ENCODE data around the gene NDC80. TPM values are rescaled to one million over a fixed set of nuclear protein-coding genes. Genes with fewer than 3 reads are reported as not detected.

NDC80 gene
- total and polyA plus RNA-seq, 9 of the 15 experiments (the other 6 are each of a cell fraction or from before 2014, with no cell fraction given): 65.2 to 97.9 (median 83.3) TPM

- TF ChIP-seq, protein P1, sequence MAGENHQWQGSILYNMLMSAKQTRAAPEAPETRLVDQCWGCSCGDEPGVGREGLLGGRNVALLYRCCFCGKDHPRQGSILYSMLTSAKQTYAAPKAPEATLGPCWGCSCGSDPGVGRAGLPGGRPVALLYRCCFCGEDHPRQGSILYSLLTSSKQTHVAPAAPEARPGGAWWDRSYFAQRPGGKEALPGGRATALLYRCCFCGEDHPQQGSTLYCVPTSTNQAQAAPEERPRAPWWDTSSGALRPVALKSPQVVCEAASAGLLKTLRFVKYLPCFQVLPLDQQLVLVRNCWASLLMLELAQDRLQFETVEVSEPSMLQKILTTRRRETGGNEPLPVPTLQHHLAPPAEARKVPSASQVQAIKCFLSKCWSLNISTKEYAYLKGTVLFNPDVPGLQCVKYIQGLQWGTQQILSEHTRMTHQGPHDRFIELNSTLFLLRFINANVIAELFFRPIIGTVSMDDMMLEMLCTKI (IDR thresholded peaks at IDR 0.05; ENCODE audit: partially characterized antibody): no peak
- TF ChIP-seq ZNF212 (CRISPR knock-in tag; IDR thresholded peaks at IDR 0.05) (no peak), GTF2B (IDR thresholded peaks at IDR 0.05; ENCODE audit: extremely low read depth, insufficient read length) (no peak), MECOM (CRISPR knock-in tag; IDR thresholded peaks at IDR 0.05) (no peak), ZNF24 (IDR thresholded peaks at IDR 0.05) (no peak), L3MBTL2 (IDR thresholded peaks at IDR 0.05) (peak; percentile 23; the same call in 1 of the 2 replicates), PTBP1 (IDR thresholded peaks at IDR 0.05; ENCODE audit: low read depth, low read length) (no peak), TFAM (CRISPR knock-in tag; conservative IDR thresholded peaks at IDR 0.05) (no peak), ZNF830 (CRISPR knock-in tag; IDR thresholded peaks at IDR 0.05) (no peak), ELF4 (CRISPR knock-in tag; IDR thresholded peaks at IDR 0.05) (no peak), ZNF134 (CRISPR knock-in tag; conservative IDR thresholded peaks at IDR 0.05) (no peak), DIDO1 (tag; IDR thresholded peaks at IDR 0.05; ENCODE audit: low read depth) (no peak), ASH1L (IDR thresholded peaks at IDR 0.05; ENCODE audit: borderline replicate concordance, low read depth, partially characterized antibody) (no peak), PPARD (CRISPR knock-in tag; IDR thresholded peaks at IDR 0.05) (no peak), TAF15 (IDR thresholded peaks at IDR 0.05; ENCODE audit: low read depth, low read length) (no peak), RBM17 (IDR thresholded peaks at IDR 0.05; ENCODE audit: borderline replicate concordance, low read depth, low read length) (no peak), ZNF57 (CRISPR knock-in tag; IDR thresholded peaks at IDR 0.05) (no peak), USF2 (CRISPR knock-in tag; IDR thresholded peaks at IDR 0.05) (no peak), PRPF4 (IDR thresholded peaks at IDR 0.05; ENCODE audit: insufficient read depth, low read depth, low read length, poor library complexity, severe bottlenecking) (no peak), ZNF766 (CRISPR knock-in tag; conservative IDR thresholded peaks at IDR 0.05) (no peak), NFATC3 (IDR thresholded peaks at IDR 0.05) (no peak)
- TF ChIP-seq, protein P2, sequence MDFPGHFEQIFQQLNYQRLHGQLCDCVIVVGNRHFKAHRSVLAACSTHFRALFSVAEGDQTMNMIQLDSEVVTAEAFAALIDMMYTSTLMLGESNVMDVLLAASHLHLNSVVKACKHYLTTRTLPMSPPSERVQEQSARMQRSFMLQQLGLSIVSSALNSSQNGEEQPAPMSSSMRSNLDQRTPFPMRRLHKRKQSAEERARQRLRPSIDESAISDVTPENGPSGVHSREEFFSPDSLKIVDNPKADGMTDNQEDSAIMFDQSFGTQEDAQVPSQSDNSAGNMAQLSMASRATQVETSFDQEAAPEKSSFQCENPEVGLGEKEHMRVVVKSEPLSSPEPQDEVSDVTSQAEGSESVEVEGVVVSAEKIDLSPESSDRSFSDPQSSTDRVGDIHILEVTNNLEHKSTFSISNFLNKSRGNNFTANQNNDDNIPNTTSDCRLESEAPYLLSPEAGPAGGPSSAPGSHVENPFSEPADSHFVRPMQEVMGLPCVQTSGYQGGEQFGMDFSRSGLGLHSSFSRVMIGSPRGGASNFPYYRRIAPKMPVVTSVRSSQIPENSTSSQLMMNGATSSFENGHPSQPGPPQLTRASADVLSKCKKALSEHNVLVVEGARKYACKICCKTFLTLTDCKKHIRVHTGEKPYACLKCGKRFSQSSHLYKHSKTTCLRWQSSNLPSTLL (IDR thresholded peaks at IDR 0.05): no peak
- TF ChIP-seq, protein P3, sequence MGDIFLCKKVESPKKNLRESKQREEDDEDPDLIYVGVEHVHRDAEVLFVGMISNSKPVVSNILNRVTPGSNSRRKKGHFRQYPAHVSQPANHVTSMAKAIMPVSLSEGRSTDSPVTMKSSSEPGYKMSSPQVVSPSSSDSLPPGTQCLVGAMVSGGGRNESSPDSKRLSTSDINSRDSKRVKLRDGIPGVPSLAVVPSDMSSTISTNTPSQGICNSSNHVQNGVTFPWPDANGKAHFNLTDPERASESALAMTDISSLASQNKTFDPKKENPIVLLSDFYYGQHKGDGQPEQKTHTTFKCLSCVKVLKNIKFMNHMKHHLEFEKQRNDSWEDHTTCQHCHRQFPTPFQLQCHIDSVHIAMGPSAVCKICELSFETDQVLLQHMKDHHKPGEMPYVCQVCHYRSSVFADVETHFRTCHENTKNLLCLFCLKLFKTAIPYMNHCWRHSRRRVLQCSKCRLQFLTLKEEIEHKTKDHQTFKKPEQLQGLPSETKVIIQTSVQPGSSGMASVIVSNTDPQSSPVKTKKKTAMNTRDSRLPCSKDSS (IDR thresholded peaks at IDR 0.05; ENCODE audit: low read depth, partially characterized antibody): no peak
Observed at GRCh38 chr18:2569338-2570207, 1.8 kb upstream of the NDC80 start (continued).

Data from K562 (cell line).